ENCODE measurements around the gene GFRA4. TPM values are rescaled to one million over a fixed set of nuclear protein-coding genes. Genes with fewer than 3 reads are reported as not detected.

The GFRA4 gene
- total RNA-seq, 1 experiment from 2014 or later, result not detected

GRCh38 chr20:3674447-3674846 lies 11.2 kb upstream of the GFRA4 start:
- no peak for DNase-seq (ENCODE audit: low spot score)
- Histone ChIP-seq H3K27ac (ENCODE audit: low read depth, low read length, poor library complexity, severe bottlenecking) (no peak overlapping the region), H3K27me3 (replicated peaks; ENCODE audit: insufficient read depth, low read depth, low read length, poor library complexity) (peaks cover 45% of the 10 kb centered on the region), H3K9me3 (ENCODE audit: low read depth, low read length, poor library complexity, severe bottlenecking) (no peaks in the 10 kb centered on the region), H3K36me3 (ENCODE audit: insufficient read depth, low read length, poor library complexity, severe bottlenecking) (no peaks in the 10 kb centered on the region), H3K4me1 (ENCODE audit: insufficient read depth, low read length, poor library complexity, severe bottlenecking) (peaks cover 3% of the 10 kb centered on the region), H3K4me3 (ENCODE audit: low read depth, low read length, poor library complexity, severe bottlenecking) (no peak overlapping the region)
- intact Hi-C loops (cut with micrococcal nuclease; ENCODE audit: unreplicated experiment), result loop anchor here (10.0 kb wide), 1 partner anchor 410 kb away; no protein-coding TSS in a partner anchor
- ChIA-PET POLR2A (ENCODE audit: low non-redundant PET) (no interaction called here), CTCF (no interaction called here)
- no TSS peak for BruUV-seq (replicated peaks)
- TF ChIP-seq CTCF (conservative IDR thresholded peaks at IDR 0.05; ENCODE audit: low read depth, low read length), result no peak
- no peak for TF ChIP-seq EZH2 (IDR thresholded peaks at IDR 0.05; ENCODE audit: borderline replicate concordance, low read depth, low read length, poor library complexity, severe bottlenecking)

GRCh38 chr20:3673221-3674070 lies 10.2 kb upstream of the GFRA4 start:
- no peak for TF ChIP-seq EZH2 (IDR thresholded peaks at IDR 0.05; ENCODE audit: borderline replicate concordance, low read depth, low read length, poor library complexity, severe bottlenecking)
- no peak for TF ChIP-seq CTCF (conservative IDR thresholded peaks at IDR 0.05; ENCODE audit: low read depth, low read length)
- ChIA-PET POLR2A (ENCODE audit: low non-redundant PET) (no interaction called here), CTCF (no interaction called here)
- Histone ChIP-seq H3K36me3 (ENCODE audit: insufficient read depth, low read length, poor library complexity, severe bottlenecking) (no peaks in the 10 kb centered on the region), H3K27ac (ENCODE audit: low read depth, low read length, poor library complexity, severe bottlenecking) (no peak overlapping the region), H3K4me1 (ENCODE audit: insufficient read depth, low read length, poor library complexity, severe bottlenecking) (peaks cover 3% of the 10 kb centered on the region), H3K9me3 (ENCODE audit: low read depth, low read length, poor library complexity, severe bottlenecking) (no peaks in the 10 kb centered on the region), H3K4me3 (ENCODE audit: low read depth, low read length, poor library complexity, severe bottlenecking) (no peak overlapping the region), H3K27me3 (replicated peaks; ENCODE audit: insufficient read depth, low read depth, low read length, poor library complexity) (peaks cover 45% of the 10 kb centered on the region)
- intact Hi-C loops (cut with micrococcal nuclease; ENCODE audit: unreplicated experiment), result loop anchor here (10.0 kb wide), 1 partner anchor 411 kb away; no protein-coding TSS in a partner anchor
- DNase-seq (ENCODE audit: low spot score), result no peak
- no TSS peak for BruUV-seq (replicated peaks)

- Histone ChIP-seq H3K4me3 (ENCODE audit: low read depth, low read length, poor library complexity, severe bottlenecking) (no peak overlapping the region), H3K27ac (ENCODE audit: low read depth, low read length, poor library complexity, severe bottlenecking) (no peak overlapping the region), H3K4me1 (ENCODE audit: insufficient read depth, low read length, poor library complexity, severe bottlenecking) (peaks cover 3% of the 10 kb centered on the region), H3K36me3 (ENCODE audit: insufficient read depth, low read length, poor library complexity, severe bottlenecking) (no peaks in the 10 kb centered on the region), H3K27me3 (replicated peaks; ENCODE audit: insufficient read depth, low read depth, low read length, poor library complexity) (peaks cover 45% of the 10 kb centered on the region), H3K9me3 (ENCODE audit: low read depth, low read length, poor library complexity, severe bottlenecking) (no peaks in the 10 kb centered on the region)
- POLR2A ChIA-PET (ENCODE audit: low non-redundant PET), result no interaction called here
- TF ChIP-seq EZH2 (IDR thresholded peaks at IDR 0.05; ENCODE audit: borderline replicate concordance, low read depth, low read length, poor library complexity, severe bottlenecking) (no peak), CTCF (conservative IDR thresholded peaks at IDR 0.05; ENCODE audit: low read depth, low read length) (no peak)
- no TSS peak for BruUV-seq (replicated peaks)
- no peak for DNase-seq (ENCODE audit: low spot score)
- intact Hi-C loops (cut with micrococcal nuclease; ENCODE audit: unreplicated experiment), result loop anchor here (10.0 kb wide), 1 partner anchor 412 kb away; no protein-coding TSS in a partner anchor
- CTCF ChIA-PET, result no interaction called here
These were observed 9.5 kb upstream of the GFRA4 start for GRCh38 chr20:3672547-3673171.

Data from A673 (cell line).